Glutamatergic neuron (in vitro differentiated cells): ENCODE data around the gene GDPD5. TPM values are rescaled to one million over a fixed set of nuclear protein-coding genes. Genes with fewer than 3 reads are reported as not detected.

Source experiments
- DNase-seq: peaks from one replicate; pipeline ENCODE4 v3.0.0; 2022
- H3K27ac Mint-ChIP-seq: one replicate; pipeline ENCODE4 v1.8.0; 2020; ENCODE audit warnings: mild to moderate bottlenecking, mixed read lengths, inconsistent platforms; ENCODE audit not compliant: unreplicated experiment
- H3K27me3 Mint-ChIP-seq: one replicate; pipeline ENCODE4 v1.8.0; 2020; ENCODE audit warnings: mild to moderate bottlenecking, moderate library complexity, mixed read lengths, inconsistent platforms; ENCODE audit not compliant: unreplicated experiment
- H3K36me3 Mint-ChIP-seq: one replicate; pipeline ENCODE4 v1.8.0; 2020; ENCODE audit warnings: mild to moderate bottlenecking, mixed read lengths, inconsistent platforms; ENCODE audit not compliant: unreplicated experiment
- H3K4me1 Mint-ChIP-seq: one replicate; pipeline ENCODE4 v1.8.0; 2020; ENCODE audit warnings: mild to moderate bottlenecking, low read depth, mixed read lengths, inconsistent platforms; ENCODE audit not compliant: unreplicated experiment
- H3K4me3 Mint-ChIP-seq: one replicate; pipeline ENCODE4 v1.8.0; 2020; ENCODE audit warnings: mild to moderate bottlenecking, mixed read lengths, inconsistent platforms; ENCODE audit not compliant: unreplicated experiment
- H3K9me3 Mint-ChIP-seq: one replicate; pipeline ENCODE4 v1.8.0; 2020; ENCODE audit warnings: mild to moderate bottlenecking, moderate library complexity, mixed read lengths, inconsistent platforms; ENCODE audit not compliant: unreplicated experiment
- CTCF ChIP-seq: fragments of 200-600 bp; sonication (generic); IDR thresholded peaks from one replicate; pipeline ENCODE4 v1.5.0; 2021; ENCODE audit not compliant: partially characterized antibody, unreplicated experiment
- total RNA-seq: library from RNA; stranded (reverse); fragmentation: NEBNext Ultra II Directional; extraction: Animal tissue kit (Norgen Biotek cat#: 25700); gene quantifications from one replicate; pipeline ENCODE4 v1.2.1, GENCODE V29; 2021; ENCODE audit not compliant: unreplicated experiment

GDPD5 gene
- total RNA-seq, 1 donor from 2014 or later = 147 TPM

GRCh38 chr11:75491465-75491864 lies 34.3 kb downstream of the GDPD5 start:
- Mint-ChIP-seq H3K4me1 (peaks cover 5% of the 10 kb centered on the region), H3K9me3 (peaks cover 3% of the 10 kb centered on the region), H3K36me3 (peaks cover 8% of the 10 kb centered on the region), H3K4me3 (no peak overlapping the region), H3K27ac (no peak overlapping the region), H3K27me3 (peaks cover 6% of the 10 kb centered on the region)
- TF ChIP-seq CTCF = no peak
- DNase-seq = no peak

GRCh38 chr11:75490221-75491181 lies 35.2 kb downstream of the GDPD5 start:
- no peak for DNase-seq
- H3K9me3 Mint-ChIP-seq = peaks cover 3% of the 10 kb centered on the region
- TF ChIP-seq CTCF = no peak
- H3K4me3 Mint-ChIP-seq = no peak overlapping the region
- peaks cover 5% of the 10 kb centered on the region for H3K27me3 Mint-ChIP-seq
- peaks cover 8% of the 10 kb centered on the region for H3K36me3 Mint-ChIP-seq
- no peaks in the 10 kb centered on the region for H3K4me1 Mint-ChIP-seq
- H3K27ac Mint-ChIP-seq = no peak overlapping the region

- no peak overlapping the region for H3K27ac Mint-ChIP-seq
- no peak for TF ChIP-seq CTCF
Observed at GRCh38 chr11:75487365-75487764, 38.4 kb downstream of the GDPD5 start.

GRCh38 chr11:75485742-75486141 lies 40.0 kb downstream of the GDPD5 start:
- Mint-ChIP-seq H3K27ac (no peak overlapping the region), H3K9me3 (peaks cover 7% of the 10 kb centered on the region), H3K4me1 (peaks cover 2% of the 10 kb centered on the region), H3K36me3 (peaks cover 8% of the 10 kb centered on the region), H3K4me3 (no peak overlapping the region), H3K27me3 (peaks cover 6% of the 10 kb centered on the region)
- no peak for TF ChIP-seq CTCF
- no peak for DNase-seq

More at GRCh38 chr11:75487365-75487764, 38.4 kb downstream of the GDPD5 start:
- Mint-ChIP-seq H3K4me3 (no peak overlapping the region), H3K36me3 (peaks cover 8% of the 10 kb centered on the region), H3K27me3 (peaks cover 5% of the 10 kb centered on the region), H3K9me3 (peaks cover 7% of the 10 kb centered on the region), H3K4me1 (no peaks in the 10 kb centered on the region)
- no peak for DNase-seq

- Mint-ChIP-seq H3K27me3 (peaks cover 8% of the 10 kb centered on the region), H3K4me3 (no peak overlapping the region), H3K36me3 (peaks cover 4% of the 10 kb centered on the region), H3K27ac (no peak overlapping the region), H3K9me3 (peaks cover 13% of the 10 kb centered on the region), H3K4me1 (peaks cover 5% of the 10 kb centered on the region)
- DNase-seq = no peak
- TF ChIP-seq CTCF = no peak
Observed at GRCh38 chr11:75482931-75483469, 42.7 kb downstream of the GDPD5 start.
